ENCODE results near the gene PPP4R1.

PPP4R1 gene

DNA sequence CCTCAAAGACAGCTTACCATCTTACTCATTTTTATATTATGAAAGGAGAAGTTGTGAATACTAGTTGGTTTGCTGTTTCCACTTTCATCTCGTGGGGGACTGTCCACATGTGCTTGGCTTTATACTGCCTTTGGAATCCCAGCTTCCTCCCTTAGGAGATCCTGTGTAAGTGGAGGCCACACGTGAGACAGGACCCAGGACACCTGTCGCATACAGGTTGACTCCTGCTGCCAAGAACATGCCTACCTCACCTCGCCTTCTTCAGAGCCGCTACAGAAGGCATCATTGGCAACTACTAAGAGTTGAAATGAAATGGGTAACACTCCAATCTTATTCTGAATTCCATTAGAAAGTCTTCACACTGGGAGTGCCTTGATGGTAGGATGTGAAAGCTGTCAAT lies 69.3 kb downstream of the PPP4R1 start:
- no peak for DNase-seq (ENCODE audit: low read depth)
- H3K4me3 ChIP-seq (ENCODE audit: low read depth, low read length) = no peak overlapping the region
- TF ChIP-seq CTCF (conservative IDR thresholded peaks at IDR 0.05; ENCODE audit: low read depth, low read length) = no peak

DNA sequence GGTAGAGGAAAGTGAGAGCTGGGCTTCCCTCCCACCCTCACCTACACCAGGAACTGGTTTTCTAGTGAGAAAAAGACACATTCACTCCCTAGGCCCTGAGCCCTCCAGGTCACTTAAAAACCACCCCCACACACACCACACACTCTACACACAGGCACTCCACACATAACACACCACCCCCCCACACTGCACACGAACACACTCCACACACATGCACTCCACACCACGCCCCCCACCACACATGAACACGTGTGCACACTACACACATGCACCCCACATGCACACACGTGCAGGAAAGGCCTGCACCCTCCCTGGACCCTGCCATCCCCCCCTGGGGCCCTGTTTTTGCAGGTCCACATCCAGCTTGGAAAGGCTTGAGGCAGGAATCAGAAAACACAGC lies 71.4 kb downstream of the PPP4R1 start:
- no peak for TF ChIP-seq CTCF (conservative IDR thresholded peaks at IDR 0.05; ENCODE audit: low read depth, low read length)
- H3K4me3 ChIP-seq (ENCODE audit: low read depth, low read length) = no peak overlapping the region
- no peak for DNase-seq (ENCODE audit: low read depth)

DNA sequence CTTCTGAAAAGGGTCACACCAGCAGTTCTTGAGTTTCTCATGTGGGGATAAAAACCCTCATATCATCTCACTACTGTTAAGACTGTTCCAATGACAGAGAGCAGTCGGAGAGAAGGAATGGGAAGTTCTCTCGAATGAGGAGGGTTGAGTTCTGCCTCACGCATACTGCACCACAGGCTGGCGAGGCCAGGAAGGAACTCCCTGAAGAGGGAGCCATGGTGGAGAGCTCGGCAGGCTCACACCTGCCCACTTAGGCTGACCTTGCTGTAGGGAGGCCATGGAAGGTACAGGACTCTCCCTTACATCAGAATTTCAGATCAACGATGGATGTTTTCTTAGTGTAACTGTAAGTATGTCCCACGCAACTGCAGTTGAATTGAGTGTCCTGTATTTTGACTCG lies 74.4 kb downstream of the PPP4R1 start:
- no peak overlapping the region for H3K4me3 ChIP-seq (ENCODE audit: low read depth, low read length)
- TF ChIP-seq CTCF (conservative IDR thresholded peaks at IDR 0.05; ENCODE audit: low read depth, low read length) = no peak
- DNase-seq (ENCODE audit: low read depth) = no peak

DNA sequence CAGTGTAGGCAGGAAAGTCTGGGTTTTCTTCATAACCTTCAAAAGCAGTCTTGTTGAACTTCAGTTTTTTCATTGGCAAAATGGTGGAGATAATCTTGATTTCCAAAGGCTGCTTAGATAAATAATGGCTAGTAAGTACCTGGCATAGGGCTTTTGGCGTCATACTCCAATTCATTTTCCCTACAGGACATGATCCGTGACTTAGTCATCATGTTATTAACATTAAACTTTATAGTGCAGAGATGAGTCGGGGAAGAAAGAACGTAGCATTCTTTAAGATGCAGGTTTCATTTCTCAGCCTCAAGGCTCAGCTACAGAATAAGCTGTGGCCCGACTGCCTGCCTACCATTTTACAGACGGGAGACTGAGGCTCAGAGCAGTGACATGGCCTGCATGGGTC lies 75.1 kb downstream of the PPP4R1 start:
- TF ChIP-seq CTCF (conservative IDR thresholded peaks at IDR 0.05; ENCODE audit: low read depth, low read length) = no peak
- peak; percentile 49 for DNase-seq (ENCODE audit: low read depth)
- no peak overlapping the region for H3K4me3 ChIP-seq (ENCODE audit: low read depth, low read length)

DNA sequence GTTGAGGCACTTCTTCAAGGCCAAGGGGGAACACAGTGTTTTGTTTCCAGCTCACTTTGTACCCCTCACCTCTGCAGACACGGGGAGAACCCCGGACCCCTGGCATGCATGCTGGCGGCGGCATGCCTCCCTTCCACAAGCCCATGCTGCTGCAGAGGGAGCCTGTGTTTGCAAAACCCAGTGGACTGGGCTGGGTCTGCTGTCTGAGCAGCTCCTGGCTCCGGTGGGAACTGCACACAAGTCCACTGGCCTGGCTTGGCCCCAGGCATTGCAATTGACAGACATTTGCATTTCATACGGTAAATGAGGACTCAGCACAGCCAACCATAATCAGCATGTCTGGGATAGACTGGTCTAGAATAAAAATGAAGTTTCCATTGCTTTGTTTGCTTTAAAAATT lies 76.7 kb downstream of the PPP4R1 start:
- TF ChIP-seq CTCF (conservative IDR thresholded peaks at IDR 0.05; ENCODE audit: low read depth, low read length) = no peak
- no peak overlapping the region for H3K4me3 ChIP-seq (ENCODE audit: low read depth, low read length)
- no peak for DNase-seq (ENCODE audit: low read depth)

GRCh38 chr18:9536354-9537152 lies 77.8 kb downstream of the PPP4R1 start:
- TF ChIP-seq CTCF (conservative IDR thresholded peaks at IDR 0.05; ENCODE audit: low read depth, low read length) = no peak
- H3K4me3 ChIP-seq (ENCODE audit: low read depth, low read length) = no peak overlapping the region
- DNase-seq (ENCODE audit: low read depth) = peak; percentile 23

DNA sequence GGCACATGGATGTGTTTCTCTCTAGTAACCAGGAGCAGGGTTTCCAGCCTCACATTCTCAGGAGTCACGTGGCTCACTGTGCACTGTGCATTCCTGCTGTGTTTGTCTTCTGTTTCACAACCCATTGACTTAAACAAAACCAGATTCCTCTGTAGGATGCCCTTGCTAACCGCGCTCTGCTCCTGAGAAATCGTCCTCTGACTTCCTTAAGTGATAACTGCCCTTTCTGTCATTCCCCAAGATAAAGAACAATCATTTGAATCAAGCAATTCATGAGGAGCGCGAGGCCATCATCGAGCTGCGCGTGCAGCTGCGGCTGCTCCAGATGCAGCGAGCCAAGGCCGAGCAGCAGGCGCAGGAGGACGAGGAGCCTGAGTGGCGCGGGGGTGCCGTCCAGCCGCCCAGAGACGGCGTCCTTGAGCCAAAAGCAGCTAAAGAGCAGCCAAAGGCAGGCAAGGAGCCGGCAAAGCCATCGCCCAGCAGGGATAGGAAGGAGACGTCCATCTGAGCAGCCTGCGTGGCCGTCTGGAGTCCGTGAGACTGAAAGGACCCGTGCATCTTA lies 78.8 kb downstream of the PPP4R1 start:
- peak; percentile 98 for DNase-seq (ENCODE audit: low read depth)
- H3K4me3 ChIP-seq (ENCODE audit: low read depth, low read length) = peak overlapping the region; percentile 27
- TF ChIP-seq CTCF (conservative IDR thresholded peaks at IDR 0.05; ENCODE audit: low read depth, low read length) = peak; percentile 23
